Spleen (tissue), 11 donors: Measurements from ENCODE around the gene NCAPH2. TPM values are rescaled to one million over a fixed set of nuclear protein-coding genes. Genes with fewer than 3 reads are reported as not detected.
A peak's percentile ranks its signal among the peaks of the same experiment; 100 is the strongest.

ENCODE experiments used
- DNase-seq: peaks from one replicate; pipeline ENCODE4 v3.0.0-alpha.2; 2020
- H3K27ac ChIP-seq, 8 donors: fragments of 200-600 bp; sonication (generic) in 7 of 8; 1 replicate in 4 of 8; 2 replicates in 4 of 8; pipeline versions ENCODE4 v1.5.0 to v1.8.0; 2016 to 2021; ENCODE audit warnings: inconsistent platforms in 4 of 8, mild to moderate bottlenecking in 4 of 8, moderate library complexity in 1 of 8
- H3K27me3 ChIP-seq, 7 donors: fragments of 200-600 bp; sonication (generic) in 6 of 7; replicated peaks in 1 of 7; 1 replicate in 4 of 7; 2 replicates in 3 of 7; pipeline versions ENCODE4 v1.5.0 to v1.8.0; 2016 to 2021; ENCODE audit warnings: inconsistent platforms in 3 of 7, mild to moderate bottlenecking in 1 of 7
- H3K36me3 ChIP-seq, 6 donors: fragments of 200-600 bp; sonication (generic) in 5 of 6; 1 replicate in 4 of 6; 2 replicates in 2 of 6; pipeline versions ENCODE4 v1.5.0 to v1.8.0; 2016 to 2021; ENCODE audit warnings: inconsistent platforms in 2 of 6
- H3K4me1 ChIP-seq, 6 donors: fragments of 200-600 bp; sonication (generic) in 5 of 6; 1 replicate in 3 of 6; 2 replicates in 3 of 6; pipeline versions ENCODE4 v1.5.0 to v1.8.0; 2016 to 2021; ENCODE audit warnings: inconsistent platforms in 3 of 6
- H3K4me3 ChIP-seq, 8 donors: fragments of 200-600 bp; sonication (generic) in 7 of 8; 1 replicate in 4 of 8; 2 replicates in 4 of 8; pipeline versions ENCODE4 v1.5.0 to v1.8.0; 2016 to 2021; ENCODE audit warnings: inconsistent platforms in 4 of 8, mild to moderate bottlenecking in 4 of 8, moderate library complexity in 2 of 8
- H3K9me3 ChIP-seq, 8 donors: fragments of 200-600 bp; sonication (generic) in 7 of 8; 1 replicate in 4 of 8; 2 replicates in 4 of 8; pipeline versions ENCODE4 v1.5.0 to v1.8.0; 2016 to 2021; ENCODE audit warnings: inconsistent platforms in 4 of 8
- POLR2A ChIP-seq, 3 donors: fragments of 450-650 bp; IDR thresholded peaks; one replicate each; pipeline ENCODE4 v1.5.1; 2017; ENCODE audit warnings: antibody characterized with exemption in 3 of 3, mild to moderate bottlenecking in 1 of 3
- POLR2AphosphoS5 ChIP-seq, 3 donors: sonication (generic); formaldehyde crosslinking; IDR thresholded peaks; one replicate each; pipeline ENCODE4 v1.5.1; 2017; ENCODE audit warnings: antibody characterized with exemption in 3 of 3
- WGBS, 5 donors: extraction: QIAGEN DNeasy Blood & Tissue Kit in 3 of 5; methylation state at CpG; one replicate each; pipeline versions ENCODE4 v1.1.5 to v1.1.7; 2013 to 2018; 5-methylcytosine and 5-hydroxymethylcytosine counted together
- intact Hi-C: fragments of 100-400 bp; cut with DNase I; formaldehyde crosslinking; loops from one replicate; pipeline ENCODE4 v1.15.0; 2023; ENCODE audit warnings: low total_unique reads
- polyA plus RNA-seq, 3 donors: library from polyadenylated mRNA; stranded (reverse); fragments of 200-250 nt; gene quantifications; one replicate each; pipeline ENCODE4 v1.2.1, GENCODE V29; 2013
- total RNA-seq, 7 donors: library from RNA; depleted of rRNA in 3 of 7; stranded (reverse); fragments of >200 nt in 3 of 7; fragmentation: NEBNext Ultra II Directional in 4 of 7; extraction: Animal tissue kit (Norgen Biotek cat#: 25700) in 4 of 7; gene quantifications; one replicate each; pipeline versions ENCODE4 v1.1.0 to v1.2.1, GENCODE V29; 2016 to 2021
- TF ChIP-seq, protein P1 (sequence below), 11 experiments: fragments of 200-600 bp in 7 of 11; fragments of 450-650 bp in 4 of 11; sonication (generic) in 4 of 11; IDR thresholded peaks in 8 of 11; conservative IDR thresholded peaks in 3 of 11; 1 replicate in 7 of 11; 2 replicates in 4 of 11; pipeline versions ENCODE4 v1.4.0 to v1.8.0; 2016 to 2021; ENCODE audit warnings: antibody characterized with exemption in 11 of 11, inconsistent platforms in 4 of 11, mild to moderate bottlenecking in 1 of 11
- donor health status: healthy with polysubstance abuse.
- donor health status: DM: no; HTN: no; CAD: no; lungs with moderate emphysema.
- donor health status: DM: no; HTN: no; CAD: no.
- donor health status: Bipolar disorder and iron deficiency.
- donor health status: healthy.
- donor health status: DM: no; HTN: no; CAD: no.
- donor health status: DM: yes; HTN: yes; CAD: no.

The NCAPH2 gene
- total and polyA plus RNA-seq, 10 donors, result 31.4 to 48.0 (median 37.1) TPM

DNA sequence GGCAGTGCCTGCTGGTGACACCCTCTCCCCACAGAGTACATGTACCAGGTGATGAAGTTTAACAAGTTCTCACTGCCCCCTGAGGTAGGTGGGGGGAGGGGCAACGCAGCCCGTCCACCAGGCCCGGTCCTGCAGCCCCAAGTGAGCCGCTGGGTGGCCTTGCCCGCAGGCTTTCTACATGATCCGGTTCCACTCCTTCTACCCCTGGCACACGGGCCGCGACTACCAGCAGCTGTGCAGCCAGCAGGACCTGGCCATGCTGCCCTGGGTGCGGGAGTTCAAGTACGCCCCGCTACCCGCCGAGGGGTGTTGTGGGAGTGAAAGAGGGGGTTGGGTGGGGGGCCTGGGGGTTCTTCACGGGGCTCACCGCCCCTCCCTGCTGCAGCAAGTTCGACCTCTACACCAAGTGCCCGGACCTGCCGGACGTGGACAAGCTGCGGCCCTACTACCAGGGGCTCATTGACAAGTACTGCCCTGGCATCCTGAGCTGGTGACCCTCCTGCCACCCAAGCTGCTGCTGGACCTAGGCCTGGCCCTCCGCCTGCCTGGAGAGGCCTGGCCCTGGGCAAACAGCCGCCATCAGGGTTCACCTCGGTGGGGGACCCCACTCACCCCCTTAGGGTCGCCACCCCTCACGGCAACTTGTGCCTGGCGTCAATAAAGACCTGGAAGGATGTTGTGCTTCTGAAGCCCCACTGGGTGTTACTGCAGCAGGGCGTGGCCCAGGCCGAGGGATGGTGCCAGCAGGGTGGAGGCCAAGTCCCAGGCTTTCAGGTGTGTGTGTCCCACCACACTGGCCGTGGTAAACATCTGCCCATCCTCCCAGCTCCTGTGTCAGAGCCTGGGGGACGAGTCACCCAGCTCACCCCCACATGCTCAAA lies 18.4 kb upstream of the NCAPH2 start:
- Histone ChIP-seq H3K4me3 (no peak overlapping the region), H3K4me1 (peaks cover 0 to 11% (median 8%) of the 10 kb centered on the region in 6 donors), H3K9me3 (no peaks in the 10 kb centered on the region), H3K36me3 (no peaks in the 10 kb centered on the region), H3K27ac (no peak overlapping the region), H3K27me3 (peaks cover 0 to 36% (median 0%) of the 10 kb centered on the region in 7 donors)
- TF ChIP-seq POLR2AphosphoS5 (IDR thresholded peaks at IDR 0.05) (no peak), POLR2A (IDR thresholded peaks at IDR 0.05) (no peak)
- TF ChIP-seq, protein P1, sequence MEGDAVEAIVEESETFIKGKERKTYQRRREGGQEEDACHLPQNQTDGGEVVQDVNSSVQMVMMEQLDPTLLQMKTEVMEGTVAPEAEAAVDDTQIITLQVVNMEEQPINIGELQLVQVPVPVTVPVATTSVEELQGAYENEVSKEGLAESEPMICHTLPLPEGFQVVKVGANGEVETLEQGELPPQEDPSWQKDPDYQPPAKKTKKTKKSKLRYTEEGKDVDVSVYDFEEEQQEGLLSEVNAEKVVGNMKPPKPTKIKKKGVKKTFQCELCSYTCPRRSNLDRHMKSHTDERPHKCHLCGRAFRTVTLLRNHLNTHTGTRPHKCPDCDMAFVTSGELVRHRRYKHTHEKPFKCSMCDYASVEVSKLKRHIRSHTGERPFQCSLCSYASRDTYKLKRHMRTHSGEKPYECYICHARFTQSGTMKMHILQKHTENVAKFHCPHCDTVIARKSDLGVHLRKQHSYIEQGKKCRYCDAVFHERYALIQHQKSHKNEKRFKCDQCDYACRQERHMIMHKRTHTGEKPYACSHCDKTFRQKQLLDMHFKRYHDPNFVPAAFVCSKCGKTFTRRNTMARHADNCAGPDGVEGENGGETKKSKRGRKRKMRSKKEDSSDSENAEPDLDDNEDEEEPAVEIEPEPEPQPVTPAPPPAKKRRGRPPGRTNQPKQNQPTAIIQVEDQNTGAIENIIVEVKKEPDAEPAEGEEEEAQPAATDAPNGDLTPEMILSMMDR (IDR thresholded peaks at IDR 0.05 in 8 of 11, conservative IDR thresholded peaks at IDR 0.05 in 3 of 11), result no peak
- intact Hi-C loops, result loop anchor here (10.0 kb wide), 1 partner anchor 245 kb away; the partner anchor contains the start of gene TUBGCP6
- DNase-seq, result no peak
- WGBS, 5 donors, result 88 to 89% (median 89%) methylated on average over 20 to 31 of the region's 31 CpGs

DNA sequence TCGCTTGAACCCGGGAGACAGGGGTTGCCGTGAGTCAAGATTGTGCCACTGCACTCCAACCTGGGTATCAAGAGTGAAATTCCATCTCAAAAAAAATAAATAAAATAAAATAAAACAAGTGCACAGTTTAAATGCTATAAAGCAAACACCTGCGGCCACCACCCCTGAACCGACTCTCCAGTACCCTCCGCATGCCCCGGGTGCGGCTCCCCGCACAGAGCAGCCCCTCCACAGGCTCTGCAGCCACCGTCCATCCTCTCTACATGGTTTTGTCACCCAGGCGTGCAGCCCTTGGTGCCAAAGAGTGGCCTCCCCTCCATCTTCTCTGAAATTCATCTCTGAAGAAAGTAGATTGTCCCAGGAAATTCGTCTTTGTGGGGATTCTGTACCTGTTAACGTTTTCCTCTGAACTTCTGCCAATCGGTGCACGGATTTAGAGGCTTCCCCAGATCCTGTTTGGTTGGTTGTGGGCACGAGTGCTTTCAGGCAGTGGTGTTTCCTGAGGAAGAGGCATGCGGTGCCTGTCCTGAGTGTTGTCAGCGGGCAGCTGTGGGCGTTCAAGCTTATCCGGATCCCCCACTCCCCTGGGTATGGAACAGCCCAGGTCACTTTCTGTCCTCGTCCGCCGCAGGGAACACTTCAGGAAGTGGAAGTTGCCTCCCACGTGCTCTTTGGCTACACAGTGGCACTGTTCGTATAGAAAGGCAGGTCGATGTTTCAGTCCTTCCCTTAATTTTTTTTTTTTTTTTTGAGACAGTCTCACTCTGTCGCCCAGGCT lies 17.3 kb upstream of the NCAPH2 start:
- intact Hi-C loops, result loop anchor here (10.0 kb wide), 1 partner anchor 246 kb away; the partner anchor contains the start of gene TUBGCP6
- no peak for DNase-seq
- WGBS, 5 donors, result 34 to 43% (median 37%) methylated on average over 27 of the region's 27 CpGs
- H3K27me3 ChIP-seq, result peaks cover 0 to 34% (median 0%) of the 10 kb centered on the region in 7 donors
- no peak overlapping the region for H3K4me3 ChIP-seq
- H3K4me1 ChIP-seq, result peaks cover 0 to 11% (median 8%) of the 10 kb centered on the region in 6 donors
- no peaks in the 10 kb centered on the region for H3K9me3 ChIP-seq
- TF ChIP-seq POLR2AphosphoS5 (IDR thresholded peaks at IDR 0.05) (peak in 1 of 3 donors; percentile 31), POLR2A (IDR thresholded peaks at IDR 0.05) (no peak)
- TF ChIP-seq, protein P1 (IDR thresholded peaks at IDR 0.05 in 8 of 11, conservative IDR thresholded peaks at IDR 0.05 in 3 of 11), result no peak
- no peaks in the 10 kb centered on the region for H3K36me3 ChIP-seq
- no peak overlapping the region for H3K27ac ChIP-seq

DNA sequence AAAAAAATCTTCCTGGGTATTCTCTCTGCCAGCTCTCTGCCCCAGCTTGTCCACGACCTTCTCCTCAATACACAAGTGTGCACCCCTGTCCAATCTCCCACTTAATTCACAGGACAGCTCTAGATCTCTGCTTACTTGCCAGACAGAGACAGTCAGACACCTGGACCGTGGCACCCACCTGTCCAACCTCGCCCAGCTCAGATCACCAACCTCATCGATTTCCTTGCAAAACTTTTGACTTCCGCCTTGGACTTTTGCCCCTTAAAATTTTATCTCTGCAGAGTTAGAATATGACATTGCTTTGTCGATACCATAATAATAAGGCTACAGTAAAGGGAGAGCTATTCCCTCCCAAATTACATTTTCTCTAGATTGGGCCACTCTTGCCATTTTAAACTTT lies 10.9 kb upstream of the NCAPH2 start:
- intact Hi-C loops, result loop anchor here (10.0 kb wide), 1 partner anchor 252 kb away; the partner anchor contains the start of gene TUBGCP6
- no peak for DNase-seq
- WGBS, 5 donors, result 82 to 93% (median 88%) methylated on average over 6 of the region's 6 CpGs
- no peaks in the 10 kb centered on the region for H3K9me3 ChIP-seq
- H3K36me3 ChIP-seq, result peaks cover 0 to 10% (median under 1%) of the 10 kb centered on the region in 6 donors
- peaks cover 0 to 11% (median 7%) of the 10 kb centered on the region in 6 donors for H3K4me1 ChIP-seq
- no peaks in the 10 kb centered on the region for H3K27me3 ChIP-seq
- no peak for TF ChIP-seq POLR2A (IDR thresholded peaks at IDR 0.05)
- no peak overlapping the region for H3K4me3 ChIP-seq
- H3K27ac ChIP-seq, result no peak overlapping the region

DNA sequence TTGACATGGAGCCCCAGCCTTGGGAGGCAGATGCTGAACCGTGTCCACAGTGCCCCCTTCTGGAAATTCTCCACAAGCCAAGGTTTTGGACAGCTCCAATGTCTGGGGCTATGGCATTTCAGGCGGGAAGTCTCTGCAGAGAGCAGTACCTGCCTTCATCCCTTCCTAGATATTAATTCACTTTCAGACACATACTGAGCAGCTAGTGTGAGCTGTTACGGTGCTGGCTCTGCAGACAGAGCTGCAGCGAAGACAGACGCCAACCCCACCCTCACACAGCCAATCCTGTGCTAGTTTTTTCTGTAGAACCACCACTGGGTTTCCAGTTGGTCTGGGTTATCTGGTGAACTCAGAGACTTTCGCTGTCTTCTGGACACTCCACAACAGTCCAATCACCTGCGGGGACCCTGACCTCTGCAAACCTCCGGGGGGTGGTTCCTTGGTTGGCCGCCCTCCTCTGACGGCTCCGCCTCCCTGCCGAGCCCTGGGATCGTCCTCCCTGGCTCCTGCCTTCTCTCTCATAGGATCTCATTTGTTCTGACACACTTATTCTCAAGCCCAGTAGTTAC lies 9.6 kb upstream of the NCAPH2 start:
- intact Hi-C loops, result loop anchor here (10.0 kb wide), 1 partner anchor 254 kb away; the partner anchor contains the start of gene TUBGCP6
- Histone ChIP-seq H3K27ac (no peak overlapping the region), H3K36me3 (peaks cover 0 to 23% (median 14%) of the 10 kb centered on the region in 6 donors), H3K9me3 (no peaks in the 10 kb centered on the region), H3K27me3 (no peaks in the 10 kb centered on the region), H3K4me3 (no peak overlapping the region), H3K4me1 (peaks cover 0 to 11% (median 7%) of the 10 kb centered on the region in 6 donors)
- TF ChIP-seq POLR2A (IDR thresholded peaks at IDR 0.05), result no peak
- TF ChIP-seq, protein P1 (IDR thresholded peaks at IDR 0.05 in 8 of 11, conservative IDR thresholded peaks at IDR 0.05 in 3 of 11), result peak; percentile 49 to 83 (median 71)
- TF ChIP-seq POLR2AphosphoS5 (IDR thresholded peaks at IDR 0.05), result peak in 1 of 3 donors; percentile 56
- DNase-seq, result no peak
- 15 to 34% (median 25%) methylated on average over 13 of the region's 13 CpGs for WGBS, 5 donors
